CD4-positive, alpha-beta T cell treated with Interleukin-15 for 1 hour (primary cell): ENCODE measurements around the gene CYP24A1.

Experiments
- DNase-seq: peaks from one replicate; pipeline ENCODE4 v3.0.0-alpha.2; 2020

CYP24A1 gene

GRCh38 chr20:54172856-54173652 lies 732 bp downstream of the CYP24A1 start:
- DNase-seq = no peak

DNA sequence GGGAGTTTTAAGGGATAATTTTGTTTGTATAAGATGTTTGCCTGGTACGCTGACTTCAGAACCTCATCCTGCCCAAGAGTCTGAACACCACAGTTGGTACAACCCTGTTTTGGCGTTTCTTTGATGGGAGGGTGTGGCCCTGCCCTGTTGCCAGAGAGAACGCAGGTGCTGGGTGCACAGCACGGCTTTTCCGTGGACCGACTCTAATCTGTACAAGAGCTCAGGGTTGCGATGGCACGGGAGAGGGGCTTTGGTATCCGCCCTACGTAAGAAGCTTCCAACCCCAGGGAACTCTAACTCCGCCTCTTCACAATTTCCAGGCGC lies 1.3 kb downstream of the CYP24A1 start:
- DNase-seq = no peak

GRCh38 chr20:54170963-54171362 lies 2.8 kb downstream of the CYP24A1 start:
- no peak for DNase-seq

DNA sequence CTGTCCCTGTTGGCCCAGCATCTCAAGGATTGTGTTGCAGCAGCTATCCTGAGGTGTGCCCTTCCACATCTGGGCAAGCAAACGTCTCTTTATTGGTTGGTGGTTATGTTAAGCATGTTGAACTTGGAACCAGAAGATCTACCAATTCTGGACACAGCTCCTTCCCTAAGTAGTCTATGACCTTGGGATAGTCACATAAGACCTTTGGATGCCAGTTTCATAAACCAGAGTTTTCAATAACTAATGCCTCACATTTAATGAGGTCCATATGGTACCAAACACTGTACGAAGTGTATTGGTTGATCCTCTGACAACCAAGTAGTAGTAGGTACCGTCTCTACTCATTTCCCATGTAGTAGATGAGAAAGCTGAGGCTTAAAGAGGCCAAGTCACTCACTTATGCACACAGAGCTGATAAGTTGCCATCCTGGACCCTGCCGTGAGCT lies 3.7 kb downstream of the CYP24A1 start:
- no peak for DNase-seq

GRCh38 chr20:54168961-54169862 lies 4.6 kb downstream of the CYP24A1 start:
- no peak for DNase-seq

GRCh38 chr20:54167909-54168872 lies 5.6 kb downstream of the CYP24A1 start:
- no peak for DNase-seq

GRCh38 chr20:54166987-54167662 lies 6.7 kb downstream of the CYP24A1 start:
- no peak for DNase-seq

- no peak for DNase-seq
Observed at GRCh38 chr20:54165803-54166202, 8.0 kb downstream of the CYP24A1 start.

DNA sequence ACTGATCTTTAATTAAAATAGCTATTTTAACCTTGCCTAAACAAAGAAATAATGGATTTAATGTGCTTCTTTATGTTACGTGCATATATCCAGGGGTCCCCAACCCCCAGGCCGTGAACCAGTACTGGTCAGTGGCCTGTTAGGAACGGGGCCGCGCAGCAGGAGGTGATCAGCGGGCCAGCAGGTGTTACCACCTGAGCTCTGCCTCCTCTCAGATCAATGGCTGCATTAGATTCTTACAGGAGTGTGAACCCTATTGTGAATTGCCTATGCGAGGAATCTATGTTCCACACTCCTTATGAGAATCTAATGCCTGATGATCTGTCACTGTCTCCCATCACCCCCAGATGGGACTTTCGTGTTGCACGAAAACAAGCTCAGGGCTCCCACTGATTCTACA lies 8.8 kb downstream of the CYP24A1 start:
- no peak for DNase-seq

- no peak for DNase-seq
Observed at GRCh38 chr20:54163402-54163801, 10.4 kb downstream of the CYP24A1 start.

DNA sequence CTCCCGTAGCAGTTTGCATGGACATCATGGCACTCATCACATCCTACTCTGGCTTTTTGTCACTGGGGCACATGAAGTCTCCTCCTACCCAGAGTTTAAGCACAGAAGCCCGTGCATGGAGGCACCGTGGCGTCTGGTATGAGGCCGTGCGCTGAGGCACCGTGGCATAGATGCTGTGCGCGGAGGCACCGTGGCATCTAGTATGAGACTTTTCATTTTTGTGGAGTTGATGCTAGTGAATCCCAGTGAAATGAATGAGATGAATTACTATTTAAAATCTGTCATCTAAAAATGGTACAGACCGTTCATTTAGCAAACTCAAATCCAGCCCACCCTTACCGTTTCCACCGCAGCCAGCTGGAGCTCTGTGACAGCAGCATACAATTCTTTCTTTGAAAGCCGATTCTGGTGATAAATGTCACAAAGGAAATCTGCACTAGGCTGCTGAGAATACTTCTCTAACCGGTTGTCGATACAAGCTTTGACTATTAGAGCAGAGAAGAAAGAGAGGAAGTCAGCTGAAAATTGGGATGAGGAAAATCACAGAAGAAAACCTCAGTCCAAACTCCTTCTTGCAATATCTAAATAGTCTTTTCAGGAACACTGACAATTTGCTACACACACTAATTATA lies 11.3 kb downstream of the CYP24A1 start:
- no peak for DNase-seq

- DNase-seq = no peak
Observed at GRCh38 chr20:54161821-54162149, 12.0 kb downstream of the CYP24A1 start.

DNA sequence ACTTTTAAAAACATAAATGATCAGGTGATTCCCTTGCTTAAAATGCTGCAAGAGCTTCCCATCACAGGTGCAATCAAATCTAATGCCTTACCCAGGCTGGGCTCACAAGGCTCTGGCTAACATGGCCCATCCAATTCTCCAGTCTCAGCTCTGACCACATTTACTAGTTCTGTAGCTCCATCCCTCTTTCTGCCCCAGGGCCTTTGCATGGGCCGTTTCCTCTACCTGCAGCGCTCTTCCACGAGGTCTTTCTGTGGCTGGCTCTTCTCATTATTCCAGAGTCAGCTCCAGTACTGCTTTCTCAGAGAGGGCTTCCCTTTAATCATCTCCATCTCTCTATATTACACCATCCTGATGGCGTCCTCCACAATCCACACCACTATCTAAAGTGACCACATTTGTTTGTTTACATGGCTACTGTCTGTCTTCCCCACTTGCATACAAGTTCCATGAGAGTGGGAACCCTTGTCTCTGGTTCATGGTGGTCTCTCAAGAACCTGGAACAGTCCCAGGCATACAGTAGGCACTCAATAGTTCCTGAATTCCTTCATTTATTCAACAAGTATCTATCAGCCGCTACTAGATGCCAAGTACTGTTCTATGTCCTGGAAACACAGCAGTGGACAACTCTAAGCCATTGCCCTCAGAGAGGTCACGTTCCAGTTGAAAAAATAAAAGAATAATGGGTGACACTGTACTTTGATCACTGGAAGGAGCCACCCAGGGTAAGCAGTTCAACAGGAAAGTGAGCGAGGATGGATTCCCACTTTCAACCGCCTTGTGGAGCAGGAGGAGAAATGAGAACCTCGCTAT lies 12.6 kb downstream of the CYP24A1 start:
- no peak for DNase-seq

DNA sequence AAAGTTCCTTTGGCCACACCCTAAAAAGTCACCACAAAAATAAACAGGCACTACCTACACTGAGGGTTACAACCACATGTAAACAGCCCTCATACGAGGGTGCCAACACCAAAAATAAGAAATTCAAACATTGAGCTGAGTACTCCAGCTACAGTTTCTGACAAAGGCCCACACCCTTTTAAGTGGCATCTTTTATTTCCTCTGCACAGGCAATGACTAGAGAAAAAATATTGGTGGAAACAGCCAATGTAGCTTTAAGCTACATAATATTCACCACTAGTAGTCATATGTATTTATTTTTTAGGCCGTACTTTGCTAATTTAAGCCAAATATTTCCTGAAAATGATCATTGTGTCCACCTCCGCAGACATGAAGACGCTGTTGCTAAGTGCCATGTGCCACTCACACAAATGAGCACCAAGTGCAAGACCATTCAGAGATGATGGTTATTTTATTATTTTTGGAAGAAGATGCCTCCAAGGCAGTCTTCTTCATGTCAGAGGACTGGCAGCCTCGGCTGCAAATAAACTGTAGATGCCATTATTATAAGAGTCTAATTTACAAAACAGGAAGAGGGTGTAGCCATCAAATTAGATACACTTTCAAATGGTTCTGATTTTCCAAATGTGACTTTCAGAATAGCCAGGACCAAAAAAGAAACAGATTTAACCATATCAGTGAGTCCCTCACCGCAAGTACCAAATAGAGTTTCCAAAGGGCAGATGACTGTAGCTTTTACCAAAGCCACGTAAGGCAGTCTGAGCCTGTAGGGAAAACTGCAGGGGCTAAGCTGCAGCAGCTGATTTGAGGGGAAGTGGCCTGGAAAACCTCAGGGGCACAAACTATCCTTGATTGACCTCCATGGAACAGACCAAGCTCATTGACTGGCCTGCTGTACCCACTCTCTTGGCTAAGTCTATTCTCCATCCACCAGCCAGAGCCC lies 13.4 kb downstream of the CYP24A1 start:
- DNase-seq = no peak

DNA sequence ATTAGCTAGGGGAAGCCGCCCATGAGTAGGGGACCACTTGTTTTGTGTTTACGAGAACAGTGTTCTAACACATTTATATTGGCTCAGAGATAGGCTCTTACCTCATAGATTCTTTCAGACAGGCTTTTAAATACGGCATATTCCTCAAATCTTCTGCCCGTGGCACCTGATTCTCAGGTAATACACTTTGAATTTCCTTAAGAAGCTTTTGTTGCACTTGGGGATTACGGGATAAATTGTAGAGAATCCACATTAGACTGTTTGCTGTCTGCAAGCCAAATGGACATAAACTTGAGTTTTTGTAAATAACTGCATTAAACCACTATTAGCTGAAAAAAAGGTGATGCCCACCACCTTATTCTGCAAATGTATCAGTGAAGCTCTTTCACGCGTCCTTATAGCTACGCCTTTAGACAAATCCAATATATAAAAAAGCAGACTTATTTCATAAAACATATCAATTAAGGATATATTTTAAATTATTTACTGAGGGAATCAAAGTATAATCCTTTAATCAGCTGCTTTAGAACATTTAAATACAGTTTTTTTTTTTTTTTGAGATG lies 14.8 kb downstream of the CYP24A1 start:
- DNase-seq = no peak

GRCh38 chr20:54158226-54158625 lies 15.6 kb downstream of the CYP24A1 start:
- DNase-seq = no peak

GRCh38 chr20:54156981-54157835 lies 16.6 kb downstream of the CYP24A1 start:
- DNase-seq = no peak

DNA sequence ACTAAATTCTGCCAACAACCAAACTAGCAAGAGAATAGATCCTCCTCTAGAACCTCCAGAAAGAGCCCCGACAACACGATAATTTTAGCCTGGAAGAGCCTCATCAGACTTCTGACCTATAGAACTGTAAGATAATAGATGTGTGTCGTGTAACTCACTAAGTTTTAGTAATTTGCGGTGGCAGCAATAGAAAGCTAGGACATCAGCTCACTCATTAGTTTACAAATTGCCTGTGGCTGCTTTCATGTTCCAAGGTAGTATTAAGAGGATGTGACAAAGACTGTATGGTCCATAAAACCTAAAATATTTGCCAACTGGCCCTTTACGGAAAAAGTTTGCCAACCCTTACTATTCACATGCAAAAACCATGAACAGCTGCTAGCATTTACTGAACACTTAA lies 17.3 kb downstream of the CYP24A1 start:
- DNase-seq = no peak
